ENCODE results near the gene RIMKLA.

RIMKLA gene, protein sequence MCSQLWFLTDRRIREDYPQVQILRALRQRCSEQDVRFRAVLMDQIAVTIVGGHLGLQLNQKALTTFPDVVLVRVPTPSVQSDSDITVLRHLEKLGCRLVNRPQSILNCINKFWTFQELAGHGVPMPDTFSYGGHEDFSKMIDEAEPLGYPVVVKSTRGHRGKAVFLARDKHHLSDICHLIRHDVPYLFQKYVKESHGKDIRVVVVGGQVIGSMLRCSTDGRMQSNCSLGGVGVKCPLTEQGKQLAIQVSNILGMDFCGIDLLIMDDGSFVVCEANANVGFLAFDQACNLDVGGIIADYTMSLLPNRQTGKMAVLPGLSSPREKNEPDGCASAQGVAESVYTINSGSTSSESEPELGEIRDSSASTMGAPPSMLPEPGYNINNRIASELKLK

GRCh38 chr1:42380586-42381279 lies at the start of gene RIMKLA:
Gene RIMKLA (plus strand): TSS chr1:42380792. CDS start chr1:42380935, 143 bp downstream.
- no peak for DNase-seq (ENCODE audit: low spot score)

GRCh38 chr1:42332877-42333276 lies 47.7 kb upstream of the RIMKLA start:
- DNase-seq (ENCODE audit: low spot score) = no peak

DNA sequence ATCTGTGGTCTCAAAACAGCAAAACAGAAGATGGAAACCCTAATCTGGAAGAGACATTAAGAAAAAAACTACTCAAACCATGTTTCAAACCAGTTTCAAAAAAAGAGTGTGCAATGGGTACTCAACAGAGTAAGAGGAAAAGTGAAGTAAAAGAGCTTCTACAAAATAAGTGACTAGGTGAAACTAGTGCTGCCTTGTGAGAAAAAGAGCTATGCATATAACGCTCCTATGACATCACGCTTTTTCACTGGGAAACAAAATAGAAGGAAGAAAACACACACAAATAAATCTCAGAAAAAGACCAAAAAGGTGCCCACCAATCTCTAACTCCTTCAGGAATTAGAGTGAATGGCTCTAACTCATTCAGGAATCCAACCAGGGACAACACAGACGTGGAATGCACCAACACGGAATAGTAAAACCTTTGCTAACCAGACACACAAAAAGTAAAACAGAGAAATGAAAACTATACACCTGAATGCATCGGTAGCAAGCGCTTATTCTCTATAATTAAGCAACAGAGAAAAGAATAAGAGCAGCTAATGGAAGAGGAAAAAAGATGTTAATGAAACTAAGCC lies 46.8 kb upstream of the RIMKLA start:
- no peak for DNase-seq (ENCODE audit: low spot score)

- no peak for DNase-seq (ENCODE audit: low spot score)
These were observed 46.1 kb upstream of the RIMKLA start for GRCh38 chr1:42334240-42335049.

DNA sequence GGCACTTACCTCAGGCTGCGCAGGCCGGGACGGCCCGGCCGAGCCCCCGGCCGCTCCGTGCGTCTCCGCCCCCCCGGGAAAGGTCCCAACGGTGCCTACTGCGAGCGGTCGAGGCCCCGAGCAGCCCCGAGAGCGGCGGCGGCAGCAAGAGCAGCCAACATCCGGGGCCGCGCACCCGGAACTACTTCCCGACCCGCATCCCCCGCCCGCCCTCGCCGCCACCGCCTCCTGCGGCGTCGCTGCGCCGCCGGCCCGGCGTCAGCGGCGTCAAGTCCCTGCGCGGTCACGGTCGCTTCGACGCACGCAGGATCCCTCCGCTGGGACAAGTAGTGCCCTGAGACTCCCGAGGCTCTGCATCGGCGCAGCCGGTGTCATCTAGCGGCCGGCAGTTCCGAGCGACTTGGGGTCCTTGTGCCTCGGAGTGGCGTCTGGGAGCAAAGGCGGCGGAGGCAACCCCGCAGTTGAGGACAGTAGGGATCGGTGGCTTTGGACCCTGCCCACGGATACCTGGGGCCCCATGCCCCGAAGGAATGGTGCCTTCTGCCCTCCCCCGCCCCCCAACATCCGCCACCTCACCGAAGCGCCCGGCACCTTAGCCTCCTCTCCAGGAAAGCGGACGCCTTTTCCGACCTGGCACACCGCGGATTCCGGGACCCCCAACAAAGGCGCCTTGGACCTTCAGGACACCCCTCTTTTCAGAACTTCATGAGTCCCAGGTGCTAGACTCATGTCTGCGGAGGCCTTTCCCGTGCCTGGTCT lies 45.4 kb upstream of the RIMKLA start, which contains the start of gene FOXJ3:
Gene FOXJ3, minus strand, starts transcription at position 186 of the 759 bp plus-strand sequence. CDS start 24,142 bp downstream, outside the sequence.
- DNase-seq (ENCODE audit: low spot score) = peak; percentile 91

GRCh38 chr1:42335809-42336518 lies 44.6 kb upstream of the RIMKLA start:
- no peak for DNase-seq (ENCODE audit: low spot score)

- DNase-seq (ENCODE audit: low spot score) = no peak
These were observed 43.6 kb upstream of the RIMKLA start for GRCh38 chr1:42336978-42337377.

- no peak for DNase-seq (ENCODE audit: low spot score)
These were observed 40.5 kb upstream of the RIMKLA start for GRCh38 chr1:42340093-42340492.

- no peak for DNase-seq (ENCODE audit: low spot score)
These were observed 39.7 kb upstream of the RIMKLA start for GRCh38 chr1:42340901-42341300.

- no peak for DNase-seq (ENCODE audit: low spot score)
These were observed 37.5 kb upstream of the RIMKLA start for GRCh38 chr1:42343049-42343448.

DNA sequence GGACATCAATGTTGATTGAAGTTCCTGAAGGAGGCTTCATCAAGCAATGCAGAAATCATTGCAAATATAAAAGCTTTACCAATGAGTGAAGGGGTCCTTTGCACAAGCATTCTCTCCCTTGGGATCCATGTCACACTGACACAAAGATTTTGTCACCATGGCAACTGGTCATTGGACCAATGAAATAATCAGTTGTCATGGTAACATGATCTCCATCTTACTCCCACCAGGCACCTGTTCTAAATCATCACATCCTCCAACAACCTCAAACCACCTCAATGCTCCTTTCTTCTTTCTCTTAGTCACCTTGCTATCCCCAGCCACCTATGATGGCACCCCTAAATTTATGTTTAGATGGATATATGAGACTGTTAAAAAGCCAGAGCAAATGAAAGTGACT lies 32.1 kb upstream of the RIMKLA start:
- DNase-seq (ENCODE audit: low spot score) = no peak

DNA sequence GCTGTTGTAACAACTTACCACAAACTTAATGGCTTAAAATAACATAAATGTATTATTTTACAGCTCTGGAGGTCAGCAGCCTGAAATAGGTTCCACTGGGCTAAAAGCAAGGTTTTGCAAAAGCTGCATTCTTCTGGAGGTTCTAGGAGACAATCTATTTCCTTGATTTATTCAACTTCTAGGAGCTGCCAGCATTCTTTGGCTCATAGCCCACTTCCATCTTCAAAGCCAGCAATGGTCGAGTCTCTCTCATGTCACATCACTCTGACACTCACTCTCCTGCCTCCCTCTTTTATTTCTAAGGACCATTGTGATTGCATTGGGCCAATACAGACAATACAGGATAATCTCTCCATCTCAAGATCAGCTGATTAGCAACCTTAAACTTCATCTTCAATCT lies 30.5 kb upstream of the RIMKLA start:
- DNase-seq (ENCODE audit: low spot score) = no peak

DNA sequence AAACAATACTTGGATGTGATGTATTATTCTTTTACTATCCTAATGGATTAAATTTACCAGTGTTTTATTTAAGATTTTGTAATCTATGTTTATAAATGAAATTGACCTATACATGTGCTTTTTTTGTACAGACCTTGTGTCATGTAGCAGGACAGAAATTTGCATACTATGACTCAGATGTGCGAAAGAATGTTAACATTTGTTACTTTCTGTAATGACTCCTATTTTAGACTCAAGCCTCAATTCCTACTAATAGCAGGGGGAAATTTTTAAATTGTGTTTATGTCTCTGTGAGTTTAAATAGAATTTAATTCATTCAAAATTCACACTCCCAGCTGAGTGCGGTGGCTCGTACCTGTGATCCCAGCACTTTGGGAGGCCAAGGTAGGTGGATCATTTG lies 21.8 kb upstream of the RIMKLA start:
- no peak for DNase-seq (ENCODE audit: low spot score)

DNA sequence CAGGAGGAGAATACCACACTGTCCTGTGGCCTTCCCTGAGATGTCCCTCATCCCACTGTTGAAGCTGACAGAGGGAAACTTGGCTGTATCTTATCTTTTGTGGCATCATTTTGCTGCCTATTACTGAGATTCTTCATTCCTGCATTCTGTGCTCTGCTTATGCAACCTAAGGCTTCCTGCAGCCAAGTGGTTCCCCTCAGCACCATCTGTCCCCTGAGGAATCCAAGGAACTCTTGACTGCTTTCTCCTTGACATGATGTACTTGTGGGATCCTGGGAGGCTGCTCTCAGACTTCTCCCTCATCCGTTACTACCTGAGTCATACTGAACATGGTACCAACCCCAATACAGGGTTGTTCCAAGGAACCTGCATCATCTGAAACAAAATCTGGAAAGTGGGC lies 21.1 kb upstream of the RIMKLA start:
- DNase-seq (ENCODE audit: low spot score) = no peak

DNA sequence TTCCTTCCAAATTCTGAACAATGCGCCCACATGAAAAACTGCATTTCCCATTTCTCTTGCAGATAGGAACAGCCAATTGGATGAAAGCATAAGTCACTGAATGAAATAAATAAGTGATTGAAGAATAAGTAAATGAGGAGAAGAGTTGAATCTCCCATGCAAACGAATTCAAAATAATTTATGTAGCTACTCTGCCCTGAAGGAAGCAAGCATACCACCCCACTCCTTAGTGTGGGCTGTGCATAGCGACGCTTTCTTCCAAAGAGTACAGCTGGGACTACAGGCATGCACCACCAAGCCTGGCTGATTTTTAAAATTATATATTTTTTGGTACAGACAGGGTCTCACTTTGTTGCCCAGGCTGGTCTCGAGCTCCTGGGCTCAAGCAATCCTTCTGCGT lies 16.5 kb upstream of the RIMKLA start:
- no peak for DNase-seq (ENCODE audit: low spot score)

DNA sequence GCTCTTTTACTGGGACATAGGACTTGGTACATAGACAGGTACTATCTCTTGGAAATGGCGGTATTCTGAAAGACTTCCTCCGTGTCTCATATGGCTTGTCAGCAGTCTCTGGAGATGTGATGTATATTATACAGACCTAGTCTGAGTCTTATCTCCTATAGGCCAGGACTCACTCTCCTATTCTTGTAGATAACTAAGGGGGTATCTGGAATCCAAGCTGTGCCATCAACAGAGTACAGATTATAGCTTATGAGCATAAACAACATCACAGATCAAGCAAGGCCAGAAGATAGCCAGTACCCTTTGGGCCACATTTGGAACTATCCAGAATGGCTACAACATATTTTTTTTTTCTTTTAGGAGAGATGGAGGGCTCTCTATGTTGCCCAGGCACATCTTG lies 16.1 kb upstream of the RIMKLA start:
- no peak for DNase-seq (ENCODE audit: low spot score)

- DNase-seq (ENCODE audit: low spot score) = no peak
These were observed 15.5 kb upstream of the RIMKLA start for GRCh38 chr1:42365118-42365517.

GRCh38 chr1:42368096-42368795 lies 12.3 kb upstream of the RIMKLA start:
- DNase-seq (ENCODE audit: low spot score) = no peak

- DNase-seq (ENCODE audit: low spot score) = no peak
These were observed 11.1 kb upstream of the RIMKLA start for GRCh38 chr1:42369471-42369870.

GRCh38 chr1:42370876-42371549 lies 9.6 kb upstream of the RIMKLA start:
- no peak for DNase-seq (ENCODE audit: low spot score)
